Neural cell (in vitro differentiated cells): ENCODE results near the gene AIM2. TPM values are rescaled to one million over a fixed set of nuclear protein-coding genes. Genes with fewer than 3 reads are reported as not detected.

ENCODE experiments used
- H2AFZ ChIP-seq: fragments of 200-600, 300-800 bp; sonication (generic), shearing (Covaris generic); 2 replicates; pipeline ENCODE4 v1.6.0; 2014; ENCODE audit warnings: low read depth, mild to moderate bottlenecking, antibody characterized with exemption, low read length, moderate library complexity
- H3F3A ChIP-seq: fragments of 200-600 bp; shearing (Covaris generic); 2 replicates; pipeline ENCODE4 v1.6.1; 2016; ENCODE audit warnings: mild to moderate bottlenecking, moderate library complexity, mixed read lengths, antibody characterized with exemption, low read length; ENCODE audit not compliant: insufficient read depth, poor library complexity, severe bottlenecking
- H3K27ac ChIP-seq: fragments of 200-600, 300-800 bp; sonication (generic), shearing (Covaris generic); 2 replicates; pipeline ENCODE4 v1.5.1; 2014; ENCODE audit warnings: mild to moderate bottlenecking, low read length, moderate library complexity
- H3K27me3 ChIP-seq: fragments of 300-800, 200-600 bp; sonication (generic), shearing (Covaris generic); 2 replicates; pipeline ENCODE4 v1.6.0; 2014; ENCODE audit warnings: mild to moderate bottlenecking, low read depth, low read length, moderate library complexity; ENCODE audit not compliant: insufficient read depth
- H3K36me3 ChIP-seq: fragments of 300-800, 200-600 bp; sonication (generic), shearing (Covaris generic); 2 replicates; pipeline ENCODE4 v1.5.1; 2014; ENCODE audit warnings: mild to moderate bottlenecking, antibody characterized with exemption, low read length, moderate library complexity; ENCODE audit not compliant: insufficient read depth
- H3K4me2 ChIP-seq: fragments of 300-800, 200-600 bp; sonication (generic), shearing (Covaris generic); 2 replicates; pipeline ENCODE4 v1.6.0; 2014; ENCODE audit warnings: mild to moderate bottlenecking, low read length
- H3K4me3 ChIP-seq: fragments of 300-800, 200-600 bp; sonication (generic), shearing (Covaris generic); 2 replicates; pipeline ENCODE4 v1.5.1; 2014; ENCODE audit warnings: mild to moderate bottlenecking, low read length, moderate library complexity
- H3K79me2 ChIP-seq: fragments of 200-600 bp; shearing (Covaris generic); replicated peaks from 2 replicates; pipeline ENCODE4 v1.6.0; 2014; ENCODE audit warnings: mild to moderate bottlenecking, low read length, moderate library complexity; ENCODE audit not compliant: insufficient read depth
- H3K9ac ChIP-seq: fragments of 300-800, 200-600 bp; sonication (generic), shearing (Covaris generic); 2 replicates; pipeline ENCODE4 v1.6.1; 2016; ENCODE audit warnings: mild to moderate bottlenecking, low read length, mixed read lengths
- H3K9me2 ChIP-seq: fragments of 200-600 bp; shearing (Covaris generic); 2 replicates; pipeline ENCODE4 v1.6.1; 2016; ENCODE audit warnings: mild to moderate bottlenecking, low read length, mixed read lengths; ENCODE audit not compliant: insufficient read depth
- H3K9me3 ChIP-seq: fragments of 200-600, 300-800 bp; sonication (generic), shearing (Covaris generic); 2 replicates; pipeline ENCODE4 v1.6.1; 2016; ENCODE audit warnings: mild to moderate bottlenecking, mixed run types, low read length, moderate library complexity, mixed read lengths
- H4K20me1 ChIP-seq: fragments of 200-600 bp; shearing (Covaris generic); 2 replicates; pipeline ENCODE4 v1.6.1; 2016; ENCODE audit warnings: mild to moderate bottlenecking, mixed run types; ENCODE audit not compliant: insufficient read depth
- EP300 ChIP-seq: fragments of 450-650 bp; conservative IDR thresholded peaks from 2 replicates; pipeline ENCODE4 v1.6.1; 2014; ENCODE audit warnings: antibody characterized with exemption, mild to moderate bottlenecking, moderate library complexity; ENCODE audit not compliant: poor library complexity, severe bottlenecking
- EZH2 ChIP-seq: fragments of 200-600, 300-800 bp; shearing (Covaris generic), sonication (generic); IDR thresholded peaks from 2 replicates; pipeline ENCODE4 v1.6.1; 2014; ENCODE audit warnings: antibody characterized with exemption, low read length, borderline replicate concordance, mild to moderate bottlenecking; ENCODE audit not compliant: insufficient read depth, poor library complexity, severe bottlenecking
- MXI1 ChIP-seq: fragments of 450-650 bp; conservative IDR thresholded peaks from 2 replicates; pipeline ENCODE4 v1.6.1; 2014; ENCODE audit warnings: antibody characterized with exemption, mild to moderate bottlenecking; ENCODE audit not compliant: poor library complexity, severe bottlenecking
- POLR2AphosphoS5 ChIP-seq: IDR thresholded peaks from 2 replicates; pipeline ENCODE4 v1.6.1; 2012
- RAD21 ChIP-seq: fragments of 450-650 bp; conservative IDR thresholded peaks from 2 replicates; pipeline ENCODE4 v1.6.1; 2014; ENCODE audit warnings: antibody characterized with exemption, mild to moderate bottlenecking, moderate library complexity
- SMC3 ChIP-seq: fragments of 450-650 bp; conservative IDR thresholded peaks from 2 replicates; pipeline ENCODE4 v1.6.1; 2014; ENCODE audit warnings: antibody characterized with exemption, mild to moderate bottlenecking, moderate library complexity; ENCODE audit not compliant: poor library complexity
- TAF1 ChIP-seq: IDR thresholded peaks from 2 replicates; pipeline ENCODE4 v1.6.1; 2012; ENCODE audit warnings: low read depth
- polyA minus RNA-seq: library from RNA; depleted of rRNA, polyadenylated mRNA; stranded (reverse); fragments of >200 nt; gene quantifications from 2 replicates; pipeline ENCODE4 v1.2.3, GENCODE V29; 2014
- polyA plus RNA-seq: library from polyadenylated mRNA; depleted of rRNA; stranded (reverse); fragments of >200 nt; gene quantifications from 2 replicates; pipeline ENCODE4 v1.2.3, GENCODE V29; 2014
- TF ChIP-seq, protein P1 (sequence below): IDR thresholded peaks from 2 replicates; pipeline ENCODE4 v1.6.1; 2012; ENCODE audit warnings: borderline replicate concordance
- TF ChIP-seq, protein P2 (sequence below): fragments of 450-650 bp; IDR thresholded peaks from 2 replicates; pipeline ENCODE4 v1.5.1; 2014; ENCODE audit warnings: antibody characterized with exemption, mild to moderate bottlenecking, moderate library complexity; ENCODE audit not compliant: poor library complexity, severe bottlenecking

Gene AIM2, protein sequence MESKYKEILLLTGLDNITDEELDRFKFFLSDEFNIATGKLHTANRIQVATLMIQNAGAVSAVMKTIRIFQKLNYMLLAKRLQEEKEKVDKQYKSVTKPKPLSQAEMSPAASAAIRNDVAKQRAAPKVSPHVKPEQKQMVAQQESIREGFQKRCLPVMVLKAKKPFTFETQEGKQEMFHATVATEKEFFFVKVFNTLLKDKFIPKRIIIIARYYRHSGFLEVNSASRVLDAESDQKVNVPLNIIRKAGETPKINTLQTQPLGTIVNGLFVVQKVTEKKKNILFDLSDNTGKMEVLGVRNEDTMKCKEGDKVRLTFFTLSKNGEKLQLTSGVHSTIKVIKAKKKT
- 11.1 and 11.5 TPM in 2 replicates for polyA plus RNA-seq
- 26.3 and 29.2 TPM in 2 replicates for polyA minus RNA-seq

DNA sequence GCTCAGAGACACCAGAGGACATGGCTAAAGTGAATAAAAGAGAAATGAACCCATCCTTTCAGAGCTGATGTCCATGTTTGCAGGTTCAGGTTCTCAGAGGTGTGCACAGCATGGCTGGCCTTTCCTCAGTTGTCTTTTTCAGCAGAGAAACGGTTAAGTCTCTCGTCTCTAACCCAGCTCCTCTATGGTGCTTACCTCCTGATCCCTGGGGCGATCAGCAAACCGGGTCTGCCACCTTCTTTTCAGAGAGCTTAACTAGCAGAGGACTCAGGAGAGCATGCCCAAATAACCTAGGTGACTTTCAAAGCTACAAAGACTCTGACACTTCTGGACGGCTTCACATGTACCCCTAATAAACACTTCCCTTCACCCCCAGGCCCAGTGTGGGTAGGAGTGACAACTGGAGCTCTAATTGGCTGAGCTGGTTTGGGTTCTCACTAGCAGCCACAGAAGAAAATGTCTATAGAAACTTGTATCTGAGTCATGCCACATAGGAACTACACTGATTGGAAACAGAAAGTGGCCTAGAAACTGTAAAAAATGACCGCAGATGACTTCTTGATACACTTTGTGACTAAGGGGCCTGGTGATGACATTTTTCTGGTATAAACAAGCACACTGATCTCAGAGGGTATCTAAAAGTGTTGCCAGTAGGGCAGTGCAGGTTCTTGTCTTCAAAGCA, at the start of gene AIM2:
TSS of gene AIM2 (minus strand) at position 329 of the 682 bp plus-strand sequence. CDS start 3,267 bp downstream, outside the sequence.
- Histone ChIP-seq H3K4me3 (no peak within 1 kb of the TSS), H3K36me3 (no peaks in the 10 kb centered on the region), H3K4me2 (no peak within 1 kb of the TSS), H3K9ac (no peak within 1 kb of the TSS), H3K27ac (no peak within 1 kb of the TSS), H2AFZ (no peak within 1 kb of the TSS), H3F3A (no peaks in the 10 kb centered on the region), H3K9me3 (no peaks in the 10 kb centered on the region), H4K20me1 (no peaks in the 10 kb centered on the region), H3K9me2 (no peaks in the 10 kb centered on the region), H3K27me3 (no peaks in the 10 kb centered on the region), H3K79me2 (no peaks in the 10 kb centered on the region)
- no peak for TF ChIP-seq EZH2
- TF ChIP-seq RAD21: no peak
- TF ChIP-seq, protein P1, sequence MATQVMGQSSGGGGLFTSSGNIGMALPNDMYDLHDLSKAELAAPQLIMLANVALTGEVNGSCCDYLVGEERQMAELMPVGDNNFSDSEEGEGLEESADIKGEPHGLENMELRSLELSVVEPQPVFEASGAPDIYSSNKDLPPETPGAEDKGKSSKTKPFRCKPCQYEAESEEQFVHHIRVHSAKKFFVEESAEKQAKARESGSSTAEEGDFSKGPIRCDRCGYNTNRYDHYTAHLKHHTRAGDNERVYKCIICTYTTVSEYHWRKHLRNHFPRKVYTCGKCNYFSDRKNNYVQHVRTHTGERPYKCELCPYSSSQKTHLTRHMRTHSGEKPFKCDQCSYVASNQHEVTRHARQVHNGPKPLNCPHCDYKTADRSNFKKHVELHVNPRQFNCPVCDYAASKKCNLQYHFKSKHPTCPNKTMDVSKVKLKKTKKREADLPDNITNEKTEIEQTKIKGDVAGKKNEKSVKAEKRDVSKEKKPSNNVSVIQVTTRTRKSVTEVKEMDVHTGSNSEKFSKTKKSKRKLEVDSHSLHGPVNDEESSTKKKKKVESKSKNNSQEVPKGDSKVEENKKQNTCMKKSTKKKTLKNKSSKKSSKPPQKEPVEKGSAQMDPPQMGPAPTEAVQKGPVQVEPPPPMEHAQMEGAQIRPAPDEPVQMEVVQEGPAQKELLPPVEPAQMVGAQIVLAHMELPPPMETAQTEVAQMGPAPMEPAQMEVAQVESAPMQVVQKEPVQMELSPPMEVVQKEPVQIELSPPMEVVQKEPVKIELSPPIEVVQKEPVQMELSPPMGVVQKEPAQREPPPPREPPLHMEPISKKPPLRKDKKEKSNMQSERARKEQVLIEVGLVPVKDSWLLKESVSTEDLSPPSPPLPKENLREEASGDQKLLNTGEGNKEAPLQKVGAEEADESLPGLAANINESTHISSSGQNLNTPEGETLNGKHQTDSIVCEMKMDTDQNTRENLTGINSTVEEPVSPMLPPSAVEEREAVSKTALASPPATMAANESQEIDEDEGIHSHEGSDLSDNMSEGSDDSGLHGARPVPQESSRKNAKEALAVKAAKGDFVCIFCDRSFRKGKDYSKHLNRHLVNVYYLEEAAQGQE: no peak
- TF ChIP-seq EP300: no peak
- TF ChIP-seq POLR2AphosphoS5: no peak
- TF ChIP-seq MXI1: no peak
- TF ChIP-seq SMC3: no peak
- TF ChIP-seq TAF1: no peak
- TF ChIP-seq, protein P2, sequence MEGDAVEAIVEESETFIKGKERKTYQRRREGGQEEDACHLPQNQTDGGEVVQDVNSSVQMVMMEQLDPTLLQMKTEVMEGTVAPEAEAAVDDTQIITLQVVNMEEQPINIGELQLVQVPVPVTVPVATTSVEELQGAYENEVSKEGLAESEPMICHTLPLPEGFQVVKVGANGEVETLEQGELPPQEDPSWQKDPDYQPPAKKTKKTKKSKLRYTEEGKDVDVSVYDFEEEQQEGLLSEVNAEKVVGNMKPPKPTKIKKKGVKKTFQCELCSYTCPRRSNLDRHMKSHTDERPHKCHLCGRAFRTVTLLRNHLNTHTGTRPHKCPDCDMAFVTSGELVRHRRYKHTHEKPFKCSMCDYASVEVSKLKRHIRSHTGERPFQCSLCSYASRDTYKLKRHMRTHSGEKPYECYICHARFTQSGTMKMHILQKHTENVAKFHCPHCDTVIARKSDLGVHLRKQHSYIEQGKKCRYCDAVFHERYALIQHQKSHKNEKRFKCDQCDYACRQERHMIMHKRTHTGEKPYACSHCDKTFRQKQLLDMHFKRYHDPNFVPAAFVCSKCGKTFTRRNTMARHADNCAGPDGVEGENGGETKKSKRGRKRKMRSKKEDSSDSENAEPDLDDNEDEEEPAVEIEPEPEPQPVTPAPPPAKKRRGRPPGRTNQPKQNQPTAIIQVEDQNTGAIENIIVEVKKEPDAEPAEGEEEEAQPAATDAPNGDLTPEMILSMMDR: no peak

DNA sequence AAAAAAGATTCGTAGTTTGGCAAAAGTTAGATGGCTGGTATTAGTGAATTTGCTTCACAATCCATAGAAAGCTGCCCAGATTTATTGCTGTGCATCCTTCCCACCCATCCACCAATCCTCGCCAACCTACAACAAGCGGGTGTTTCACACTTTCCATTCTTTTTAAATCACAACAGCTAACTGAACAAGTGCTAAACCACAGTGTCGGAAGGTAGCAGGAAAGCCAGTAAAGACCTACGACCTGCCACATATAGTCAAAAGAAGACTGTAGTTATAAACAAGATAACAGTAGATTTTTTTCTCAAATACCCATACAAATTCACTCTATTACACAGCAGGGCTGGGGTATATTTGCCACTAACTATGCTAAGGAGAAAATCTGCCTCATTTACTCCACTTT, 47.0 kb upstream of the AIM2 start:
- Histone ChIP-seq H3K79me2 (no peaks in the 10 kb centered on the region), H3K27me3 (no peaks in the 10 kb centered on the region), H3F3A (peaks cover 5% of the 10 kb centered on the region), H3K4me2 (no peak overlapping the region), H3K9me3 (no peaks in the 10 kb centered on the region), H3K36me3 (no peaks in the 10 kb centered on the region), H3K9ac (no peak overlapping the region), H3K27ac (no peak overlapping the region), H4K20me1 (no peaks in the 10 kb centered on the region), H3K4me3 (no peak overlapping the region), H3K9me2 (no peaks in the 10 kb centered on the region), H2AFZ (no peak overlapping the region)
- TF ChIP-seq TAF1 (no peak), EZH2 (no peak), SMC3 (no peak), POLR2AphosphoS5 (no peak), MXI1 (no peak), RAD21 (no peak), EP300 (no peak)
- TF ChIP-seq, protein P1: no peak
- TF ChIP-seq, protein P2: no peak
